ENCODE results near the gene LRRFIP1.
A peak's percentile ranks its signal among the peaks of the same experiment; 100 is the strongest.
"Not testable (repeated sequence)": the region's sequence is repeated elsewhere in the genome, so short reads cannot be mapped to it uniquely, and the experiment has no call there.

Gene LRRFIP1

GRCh38 chr2:237742614-237743013 is 115.2 kb downstream of the LRRFIP1 start:
- DNase-seq (ENCODE audit: low read depth in 1 of 2, low spot score in 1 of 2): no peak

GRCh38 chr2:237743024-237743423 is 115.6 kb downstream of the LRRFIP1 start:
- no peak for DNase-seq (ENCODE audit: low read depth in 1 of 2, low spot score in 1 of 2)

DNA sequence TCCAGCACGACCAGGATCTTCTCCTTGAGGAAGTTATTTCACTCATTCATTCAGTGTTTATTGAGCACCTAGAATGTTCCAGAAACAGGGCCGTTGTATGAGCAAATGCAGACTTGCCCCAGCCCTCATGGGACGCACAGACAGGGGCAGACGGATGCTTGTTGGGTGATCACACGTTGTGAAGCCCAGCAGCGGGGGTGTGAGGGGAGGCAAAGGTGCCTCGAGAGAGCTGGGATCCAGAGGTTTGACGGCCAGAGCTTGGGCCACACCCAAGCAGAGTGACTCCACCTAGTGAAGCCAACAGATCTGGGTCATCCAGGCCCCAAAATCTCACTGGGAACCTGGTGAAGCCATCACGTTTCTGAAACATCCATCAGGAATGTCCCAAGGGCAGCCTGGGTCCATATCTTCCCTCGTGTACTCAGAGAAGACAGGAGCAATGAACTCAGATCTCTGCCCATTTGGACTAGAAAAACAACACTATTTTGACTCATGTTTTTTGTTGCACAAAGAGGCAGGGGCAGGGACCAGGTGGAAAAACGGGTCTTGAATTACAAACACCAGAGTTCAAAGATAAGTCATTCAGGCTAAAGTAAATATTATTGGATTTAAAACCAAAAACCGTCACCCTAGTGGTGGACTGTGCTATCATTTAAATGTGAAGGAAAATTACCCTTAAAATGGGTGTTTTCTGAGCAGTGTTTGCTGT is 116.3 kb downstream of the LRRFIP1 start:
- no peak for DNase-seq (ENCODE audit: low read depth in 1 of 2, low spot score in 1 of 2)

- no peak for DNase-seq (ENCODE audit: low read depth in 1 of 2, low spot score in 1 of 2)
Observed at GRCh38 chr2:237744270-237744612, 116.9 kb downstream of the LRRFIP1 start.

DNA sequence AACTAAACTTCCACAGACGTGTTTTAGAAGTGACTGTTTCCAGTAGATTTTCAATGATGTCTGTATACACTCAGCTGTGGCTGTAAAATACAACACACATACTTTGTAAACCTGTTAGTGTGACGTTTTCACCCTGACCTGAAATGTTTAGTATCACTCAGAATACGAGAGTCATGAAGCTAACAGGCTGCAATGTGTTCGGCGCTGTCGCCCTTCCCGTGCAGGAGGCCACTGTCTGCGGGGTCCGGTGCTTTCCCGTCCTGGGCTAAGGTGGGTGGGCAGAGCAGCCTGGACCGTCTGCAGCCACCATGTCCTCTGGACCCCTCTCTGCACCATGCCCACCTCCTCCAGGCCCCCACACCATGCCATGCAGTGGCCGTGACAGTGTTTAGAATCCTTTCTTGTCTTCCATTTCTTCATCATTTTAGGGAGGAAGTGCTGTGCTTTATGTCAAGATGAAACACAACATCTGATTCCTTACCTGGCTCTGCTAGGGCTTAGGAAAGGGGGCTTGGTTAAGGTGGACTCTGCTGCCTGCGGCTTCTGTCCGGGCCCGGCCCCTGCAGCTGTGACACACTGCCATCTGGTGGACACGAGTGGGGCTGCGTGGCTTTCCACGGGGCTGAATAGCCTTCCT is 117.3 kb downstream of the LRRFIP1 start:
- peak; percentile 64 to 73 for DNase-seq (ENCODE audit: low read depth in 1 of 2, low spot score in 1 of 2)

DNA sequence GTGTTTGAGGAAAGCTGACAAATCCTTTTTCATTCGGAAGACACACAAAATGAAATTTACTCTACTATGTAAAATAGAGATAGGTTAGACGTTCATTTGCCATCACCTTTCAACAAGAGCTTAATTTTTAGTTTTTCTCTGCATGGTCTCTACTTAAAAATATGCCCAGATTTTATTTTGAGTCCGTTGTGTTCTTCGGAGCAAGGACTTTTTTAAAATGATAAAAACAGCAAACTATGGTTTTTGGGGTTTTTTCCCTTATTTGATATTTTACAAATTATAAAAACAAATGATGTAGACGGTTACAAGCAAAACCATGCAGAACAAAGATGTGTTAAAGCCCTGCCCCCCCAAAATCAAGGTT is 117.8 kb downstream of the LRRFIP1 start:
- DNase-seq (ENCODE audit: low read depth in 1 of 2, low spot score in 1 of 2): no peak

- no peak for DNase-seq (ENCODE audit: low read depth in 1 of 2, low spot score in 1 of 2)
Observed at GRCh38 chr2:237746302-237747080, 119.1 kb downstream of the LRRFIP1 start.

DNA sequence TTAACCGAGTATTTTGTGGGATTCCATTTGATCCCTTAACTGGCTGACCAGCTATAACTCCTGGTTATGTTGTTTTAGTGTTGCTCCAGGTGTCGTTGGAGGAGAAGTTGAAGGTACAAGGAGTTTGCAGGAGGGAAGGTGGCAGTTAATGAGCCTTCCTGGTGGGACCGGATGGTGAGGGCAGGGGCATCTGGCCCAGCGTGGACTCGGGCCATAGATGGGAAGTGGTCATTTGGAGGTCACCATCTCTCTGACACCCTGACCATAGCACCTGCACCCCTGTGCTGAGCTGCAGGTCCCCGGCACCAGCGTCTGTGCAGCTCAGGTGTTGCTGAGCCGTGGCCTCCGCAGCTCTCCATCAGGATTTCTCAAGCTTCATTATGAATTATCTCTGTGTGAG is 119.8 kb downstream of the LRRFIP1 start:
- DNase-seq (ENCODE audit: low read depth in 1 of 2, low spot score in 1 of 2): no peak

GRCh38 chr2:237749002-237749401 is 121.6 kb downstream of the LRRFIP1 start:
- no peak for DNase-seq (ENCODE audit: low read depth in 1 of 2, low spot score in 1 of 2)

DNA sequence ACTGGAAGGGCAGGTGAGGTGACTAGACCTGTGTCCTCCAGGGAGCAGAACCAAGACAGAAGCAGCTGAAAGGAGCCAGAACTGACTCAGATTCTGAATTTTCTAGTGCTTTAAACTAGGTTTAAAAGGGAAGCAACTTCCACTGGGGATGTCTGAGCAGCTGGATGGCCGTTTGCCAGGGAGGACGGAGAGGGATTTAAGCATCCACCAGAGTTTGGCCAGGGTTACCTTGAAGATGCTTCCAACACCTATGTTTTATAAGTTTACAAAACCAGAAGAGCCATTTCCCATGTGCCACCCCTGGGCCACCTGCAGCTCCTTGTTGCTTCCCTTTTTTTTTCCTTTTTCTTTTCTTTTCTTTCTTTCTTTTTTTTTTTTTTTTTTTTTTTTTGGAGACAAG is 122.6 kb downstream of the LRRFIP1 start:
- no peak for DNase-seq (ENCODE audit: low read depth in 1 of 2, low spot score in 1 of 2)

GRCh38 chr2:237750441-237750840 is 123.1 kb downstream of the LRRFIP1 start:
- DNase-seq (ENCODE audit: low read depth in 1 of 2, low spot score in 1 of 2): not testable (repeated sequence)

DNA sequence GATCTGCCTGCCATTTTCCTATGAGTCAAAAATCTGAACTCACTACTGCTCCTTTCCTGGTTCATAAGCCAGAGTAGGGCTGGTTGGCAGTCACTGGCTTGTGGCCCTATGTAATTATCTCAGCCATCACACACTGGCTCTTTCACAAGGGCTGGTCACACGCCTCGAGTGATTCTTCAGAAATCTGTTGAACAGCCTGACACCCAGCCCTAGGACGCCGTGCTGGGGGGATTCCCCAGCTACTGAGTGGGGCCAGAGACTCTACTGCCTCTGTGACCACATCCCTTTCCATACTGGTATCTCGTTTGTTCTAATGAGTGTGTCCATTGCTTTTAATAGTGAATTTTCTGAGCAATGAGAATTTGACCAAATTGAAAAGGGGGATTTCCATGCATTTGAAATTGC is 125.4 kb downstream of the LRRFIP1 start:
- no peak for DNase-seq (ENCODE audit: low read depth in 1 of 2, low spot score in 1 of 2)

DNA sequence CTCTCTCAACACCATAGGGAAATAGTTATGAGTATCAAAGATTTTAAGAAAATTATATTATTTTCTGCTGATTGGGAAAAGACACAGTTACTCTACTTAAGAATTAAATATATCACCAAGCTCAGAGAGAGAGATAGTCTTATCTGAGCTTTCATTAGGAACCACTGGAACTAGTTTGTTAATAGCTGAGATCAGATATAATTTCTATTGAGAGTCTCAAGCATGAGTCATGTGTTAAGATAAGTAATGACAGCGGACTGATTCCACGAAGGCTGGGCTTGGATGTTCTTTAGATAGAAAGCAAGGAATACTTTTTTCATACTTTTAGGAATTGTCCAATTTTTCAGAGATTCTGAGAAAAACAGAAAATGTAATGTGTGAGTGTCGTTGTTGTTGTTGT is 126.8 kb downstream of the LRRFIP1 start:
- no peak for DNase-seq (ENCODE audit: low read depth in 1 of 2, low spot score in 1 of 2)

GRCh38 chr2:237754626-237755248 is 127.3 kb downstream of the LRRFIP1 start:
- DNase-seq (ENCODE audit: low read depth in 1 of 2, low spot score in 1 of 2): no peak

DNA sequence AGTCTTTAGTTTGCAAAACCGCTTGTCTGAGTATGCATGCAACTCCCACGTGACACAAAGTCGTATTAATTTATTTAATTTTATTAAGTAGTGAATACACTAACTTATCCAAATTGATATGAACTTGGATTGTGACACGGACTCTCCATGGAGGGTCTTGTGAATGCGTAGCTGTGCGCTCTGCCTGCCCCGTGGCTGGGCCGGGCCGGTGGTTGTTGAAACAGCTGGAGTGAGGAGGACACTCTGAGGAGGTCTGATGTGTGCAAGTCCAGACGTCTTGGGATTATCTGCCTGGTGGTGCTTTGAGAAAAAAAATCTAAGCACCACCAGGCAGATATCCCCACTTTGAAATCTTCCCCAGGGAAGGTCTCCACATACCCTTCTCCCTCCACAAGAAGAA is 130.2 kb downstream of the LRRFIP1 start:
- DNase-seq (ENCODE audit: low read depth in 1 of 2, low spot score in 1 of 2): no peak

GRCh38 chr2:237758185-237758584 is 130.8 kb downstream of the LRRFIP1 start:
- DNase-seq (ENCODE audit: low read depth in 1 of 2, low spot score in 1 of 2): no peak

- no peak for DNase-seq (ENCODE audit: low read depth in 1 of 2, low spot score in 1 of 2)
Observed at GRCh38 chr2:237759176-237759575, 131.8 kb downstream of the LRRFIP1 start.

- no peak for DNase-seq (ENCODE audit: low read depth in 1 of 2, low spot score in 1 of 2)
Observed at GRCh38 chr2:237760506-237761502, 133.4 kb downstream of the LRRFIP1 start.

DNA sequence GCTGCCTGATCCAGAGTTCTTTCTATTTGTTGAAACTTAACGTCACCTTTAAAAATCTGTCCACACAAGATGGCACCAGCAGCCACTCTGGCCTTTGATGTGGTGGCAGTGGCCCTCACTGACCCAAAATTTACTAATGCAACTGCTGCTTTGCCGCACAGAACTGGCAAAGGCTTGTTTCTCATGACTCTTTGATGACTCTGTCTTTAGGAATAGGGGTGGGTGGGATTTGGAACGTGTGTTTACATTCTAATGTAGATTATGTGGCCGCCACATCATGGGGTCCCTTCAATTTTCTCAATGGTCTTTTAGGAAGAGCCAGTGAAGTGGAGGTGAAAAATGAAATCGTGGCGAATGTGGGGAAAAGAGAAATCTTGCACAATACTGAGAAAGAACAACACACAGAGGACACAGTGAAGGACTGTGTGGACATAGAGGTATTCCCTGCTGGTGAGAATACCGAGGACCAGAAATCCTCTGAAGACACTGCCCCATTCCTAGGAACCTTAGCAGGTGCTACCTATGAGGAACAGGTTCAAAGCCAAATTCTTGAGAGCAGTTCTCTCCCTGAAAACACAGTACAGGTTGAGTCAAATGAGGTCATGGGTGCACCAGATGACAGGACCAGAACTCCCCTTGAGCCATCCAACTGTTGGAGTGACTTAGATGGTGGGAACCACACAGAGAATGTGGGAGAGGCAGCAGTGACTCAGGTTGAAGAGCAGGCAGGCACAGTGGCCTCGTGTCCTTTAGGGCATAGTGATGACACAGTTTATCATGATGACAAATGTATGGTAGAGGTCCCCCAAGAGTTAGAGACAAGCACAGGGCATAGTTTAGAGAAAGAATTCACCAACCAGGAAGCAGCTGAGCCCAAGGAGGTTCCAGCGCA is 135.2 kb downstream of the LRRFIP1 start:
- not testable (repeated sequence) for DNase-seq (ENCODE audit: low read depth in 1 of 2, low spot score in 1 of 2)

DNA sequence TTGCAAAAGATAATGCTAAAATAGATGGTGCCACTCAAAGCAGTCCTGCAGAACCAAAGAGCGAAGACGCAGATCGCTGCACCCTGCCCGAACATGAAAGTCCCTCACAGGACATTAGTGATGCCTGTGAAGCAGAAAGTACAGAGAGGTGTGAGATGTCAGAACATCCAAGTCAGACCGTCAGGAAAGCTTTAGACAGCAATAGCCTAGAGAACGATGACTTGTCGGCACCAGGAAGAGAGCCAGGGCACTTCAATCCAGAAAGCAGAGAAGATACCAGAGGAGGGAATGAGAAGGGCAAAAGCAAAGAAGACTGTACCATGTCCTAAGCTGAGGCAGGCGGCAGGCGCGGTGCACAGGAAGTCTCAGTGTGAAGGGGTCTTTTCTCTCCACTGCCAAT is 136.4 kb downstream of the LRRFIP1 start:
- DNase-seq (ENCODE audit: low read depth in 1 of 2, low spot score in 1 of 2): no peak
